Nephron progenitor cell (in vitro differentiated cells): Measurements from ENCODE around the gene DFFA.

Experiments
- DNase-seq: peaks from one replicate; pipeline ENCODE4 v3.0.0; 2021
- H3K27ac Mint-ChIP-seq: 2 replicates; pipeline ENCODE4 v1.8.0; 2021; ENCODE audit warnings: mild to moderate bottlenecking, moderate library complexity, mixed read lengths
- H3K27me3 Mint-ChIP-seq: 2 replicates; pipeline ENCODE4 v1.8.0; 2021; ENCODE audit warnings: mild to moderate bottlenecking, low read depth, mixed read lengths; ENCODE audit not compliant: poor library complexity
- H3K36me3 Mint-ChIP-seq: 2 replicates; pipeline ENCODE4 v1.8.0; 2021; ENCODE audit warnings: low read depth, mixed read lengths
- H3K4me1 Mint-ChIP-seq: 2 replicates; pipeline ENCODE4 v1.8.0; 2021; ENCODE audit warnings: mixed read lengths
- H3K4me3 Mint-ChIP-seq: 2 replicates; pipeline ENCODE4 v1.8.0; 2021; ENCODE audit warnings: mild to moderate bottlenecking, moderate library complexity, mixed read lengths
- H3K9me3 Mint-ChIP-seq: 2 replicates; pipeline ENCODE4 v1.8.0; 2021; ENCODE audit warnings: mild to moderate bottlenecking, moderate library complexity, mixed read lengths
- TF ChIP-seq, protein P1 (sequence below): fragments of 200-600 bp; sonication (generic); IDR thresholded peaks from 2 replicates; pipeline ENCODE4 v1.5.0; 2021; ENCODE audit warnings: antibody characterized with exemption

Gene DFFA

GRCh38 chr1:10444248-10444647 lies 28.1 kb downstream of the DFFA start:
- no peak for DNase-seq
- Mint-ChIP-seq H3K4me1 (peaks cover 9% of the 10 kb centered on the region), H3K27ac (no peak overlapping the region), H3K27me3 (no peaks in the 10 kb centered on the region), H3K36me3 (peaks cover 28% of the 10 kb centered on the region), H3K4me3 (no peak overlapping the region), H3K9me3 (no peaks in the 10 kb centered on the region)
- TF ChIP-seq, protein P1, sequence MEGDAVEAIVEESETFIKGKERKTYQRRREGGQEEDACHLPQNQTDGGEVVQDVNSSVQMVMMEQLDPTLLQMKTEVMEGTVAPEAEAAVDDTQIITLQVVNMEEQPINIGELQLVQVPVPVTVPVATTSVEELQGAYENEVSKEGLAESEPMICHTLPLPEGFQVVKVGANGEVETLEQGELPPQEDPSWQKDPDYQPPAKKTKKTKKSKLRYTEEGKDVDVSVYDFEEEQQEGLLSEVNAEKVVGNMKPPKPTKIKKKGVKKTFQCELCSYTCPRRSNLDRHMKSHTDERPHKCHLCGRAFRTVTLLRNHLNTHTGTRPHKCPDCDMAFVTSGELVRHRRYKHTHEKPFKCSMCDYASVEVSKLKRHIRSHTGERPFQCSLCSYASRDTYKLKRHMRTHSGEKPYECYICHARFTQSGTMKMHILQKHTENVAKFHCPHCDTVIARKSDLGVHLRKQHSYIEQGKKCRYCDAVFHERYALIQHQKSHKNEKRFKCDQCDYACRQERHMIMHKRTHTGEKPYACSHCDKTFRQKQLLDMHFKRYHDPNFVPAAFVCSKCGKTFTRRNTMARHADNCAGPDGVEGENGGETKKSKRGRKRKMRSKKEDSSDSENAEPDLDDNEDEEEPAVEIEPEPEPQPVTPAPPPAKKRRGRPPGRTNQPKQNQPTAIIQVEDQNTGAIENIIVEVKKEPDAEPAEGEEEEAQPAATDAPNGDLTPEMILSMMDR: no peak

DNA sequence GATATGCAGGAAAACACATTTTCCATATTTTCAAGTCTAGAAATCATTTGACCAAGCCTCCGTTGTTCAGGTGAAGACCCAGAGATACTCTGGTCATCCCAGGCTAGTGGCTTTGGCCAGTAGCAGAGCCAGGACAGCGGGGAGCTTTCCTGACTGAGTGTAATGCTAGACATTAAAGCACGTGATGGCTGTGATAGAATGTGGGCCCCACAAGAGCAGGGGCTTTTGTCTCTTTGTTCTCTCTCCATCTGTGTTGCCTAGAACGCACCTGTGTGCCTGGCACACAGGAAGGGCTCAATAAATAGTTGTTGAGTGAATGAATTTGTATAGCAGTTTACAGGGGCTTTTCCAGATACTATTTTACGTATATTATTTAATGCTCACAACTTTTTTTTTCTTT lies 31.5 kb downstream of the DFFA start:
- Mint-ChIP-seq H3K27me3 (no peaks in the 10 kb centered on the region), H3K4me3 (no peak overlapping the region), H3K27ac (no peak overlapping the region), H3K4me1 (peaks cover 18% of the 10 kb centered on the region), H3K36me3 (peaks cover 14% of the 10 kb centered on the region), H3K9me3 (no peaks in the 10 kb centered on the region)
- no peak for DNase-seq
- TF ChIP-seq, protein P1: no peak

GRCh38 chr1:10440305-10440704 lies 32.0 kb downstream of the DFFA start:
- H3K4me1 Mint-ChIP-seq: peaks cover 19% of the 10 kb centered on the region
- H3K36me3 Mint-ChIP-seq: peaks cover 14% of the 10 kb centered on the region
- H3K4me3 Mint-ChIP-seq: no peak overlapping the region
- TF ChIP-seq, protein P1: no peak
- DNase-seq: no peak
- no peaks in the 10 kb centered on the region for H3K27me3 Mint-ChIP-seq
- no peak overlapping the region for H3K27ac Mint-ChIP-seq
- H3K9me3 Mint-ChIP-seq: no peaks in the 10 kb centered on the region

DNA sequence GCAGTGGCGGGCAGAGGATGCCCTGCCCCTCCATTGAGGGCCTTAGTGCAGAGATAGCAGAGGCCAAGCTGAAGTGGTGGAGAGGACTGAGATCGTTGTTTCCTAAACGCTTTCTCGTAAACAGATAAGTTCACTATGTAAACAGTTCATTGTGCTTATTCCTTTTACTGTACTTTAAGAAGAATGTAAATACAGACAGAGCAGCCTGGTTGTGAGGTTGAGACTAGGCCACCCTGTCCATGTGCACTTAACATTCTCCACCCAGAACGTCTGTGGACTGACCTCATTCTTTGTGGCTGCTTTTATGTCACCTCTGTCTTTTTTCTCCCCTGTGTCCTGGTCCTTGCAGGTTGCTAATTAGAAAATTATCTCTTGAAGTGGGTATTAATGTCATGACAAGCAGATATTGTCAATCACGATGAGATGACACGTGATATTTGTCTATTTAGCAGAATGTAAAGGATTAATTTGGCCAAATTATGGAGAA lies 33.6 kb downstream of the DFFA start:
- Mint-ChIP-seq H3K9me3 (no peaks in the 10 kb centered on the region), H3K4me3 (no peak overlapping the region), H3K36me3 (peaks cover 14% of the 10 kb centered on the region), H3K4me1 (peaks cover 33% of the 10 kb centered on the region), H3K27ac (no peak overlapping the region), H3K27me3 (no peaks in the 10 kb centered on the region)
- TF ChIP-seq, protein P1: no peak
- DNase-seq: no peak

DNA sequence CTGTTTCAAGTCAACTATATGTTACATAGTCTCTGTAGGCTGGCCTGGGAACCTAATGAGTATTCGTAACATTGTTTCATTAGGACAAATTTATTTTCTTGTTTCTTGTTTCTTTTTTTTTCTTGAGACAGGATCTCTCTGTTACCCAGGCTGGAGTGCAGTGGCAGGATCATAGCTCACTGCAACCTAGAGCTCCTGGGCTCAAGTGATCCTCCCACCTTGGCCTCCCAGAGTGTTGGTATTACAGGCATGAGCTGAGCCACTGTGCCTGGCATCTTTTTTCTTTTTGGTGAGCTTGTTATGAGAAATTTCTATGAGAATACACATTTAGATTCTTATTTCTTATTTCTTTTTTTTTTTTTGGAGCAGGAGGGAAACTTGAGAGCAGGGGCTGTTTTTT lies 35.3 kb downstream of the DFFA start:
- Mint-ChIP-seq H3K9me3 (no peaks in the 10 kb centered on the region), H3K36me3 (peaks cover 9% of the 10 kb centered on the region), H3K27ac (peak overlapping the region; percentile 74), H3K4me3 (no peak overlapping the region), H3K4me1 (peaks cover 44% of the 10 kb centered on the region), H3K27me3 (no peaks in the 10 kb centered on the region)
- TF ChIP-seq, protein P1: no peak
- DNase-seq: no peak

DNA sequence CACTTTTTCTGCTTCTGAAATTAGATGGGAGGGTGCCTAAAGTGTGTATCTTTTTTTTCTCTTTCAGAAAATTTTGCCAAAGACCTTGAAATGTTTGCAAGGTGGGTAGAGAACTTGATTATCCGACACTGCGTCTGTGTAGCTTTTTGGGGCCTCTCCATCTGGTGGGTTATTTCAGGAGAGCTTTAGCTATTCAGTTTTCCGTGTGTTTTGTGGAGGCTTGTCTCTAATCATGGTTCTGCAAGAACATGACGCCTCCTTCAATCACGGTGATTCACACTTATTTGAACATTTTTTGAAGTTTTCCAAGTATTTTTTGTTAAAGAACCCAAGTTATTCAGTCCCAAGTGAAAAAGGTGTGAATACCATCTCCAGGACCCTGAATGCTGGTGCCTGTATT lies 37.7 kb downstream of the DFFA start:
- no peak for DNase-seq
- H3K27me3 Mint-ChIP-seq: no peaks in the 10 kb centered on the region
- peaks cover 50% of the 10 kb centered on the region for H3K4me1 Mint-ChIP-seq
- H3K36me3 Mint-ChIP-seq: no peaks in the 10 kb centered on the region
- H3K9me3 Mint-ChIP-seq: no peaks in the 10 kb centered on the region
- TF ChIP-seq, protein P1: no peak
- H3K27ac Mint-ChIP-seq: no peak overlapping the region
- H3K4me3 Mint-ChIP-seq: no peak overlapping the region
